Measurements from ENCODE around the gene ALKBH6. TPM values are rescaled to one million over a fixed set of nuclear protein-coding genes. Genes with fewer than 3 reads are reported as not detected.

ALKBH6 gene
- total RNA-seq, 2 donors from 2014 or later: 15.3 to 22.1 TPM

GRCh38 chr19:35977446-35978222 is 36.4 kb downstream of the ALKBH6 start:
- no peak for ATAC-seq
- DNase-seq: no peak
- intact Hi-C loops (cut with DNase I, micrococcal nuclease): no loop called here

- intact Hi-C loops (cut with DNase I, micrococcal nuclease): no loop called here
- DNase-seq: no peak
- no peak for ATAC-seq
Measured at GRCh38 chr19:35975608-35976214, 38.3 kb downstream of the ALKBH6 start.

- ATAC-seq: no peak
- DNase-seq: no peak
- intact Hi-C loops (cut with DNase I, micrococcal nuclease): no loop called here
Measured at GRCh38 chr19:35973487-35973886, 40.5 kb downstream of the ALKBH6 start.

GRCh38 chr19:35966771-35967170 is 47.2 kb downstream of the ALKBH6 start:
- intact Hi-C loops (cut with DNase I, micrococcal nuclease): no loop called here
- DNase-seq: no peak
- no peak for ATAC-seq

GRCh38 chr19:35963514-35963913 is 50.5 kb downstream of the ALKBH6 start:
- DNase-seq: peak in 1 of 2 donors; percentile 41
- intact Hi-C loops (cut with DNase I, micrococcal nuclease): no loop called here
- peak; percentile 52 for ATAC-seq

GRCh38 chr19:35960432-35960972 is 53.5 kb downstream of the ALKBH6 start:
- intact Hi-C loops (cut with DNase I, micrococcal nuclease): no loop called here
- DNase-seq: no peak
- ATAC-seq: no peak

- no peak for DNase-seq
- no peak for ATAC-seq
- intact Hi-C loops (cut with DNase I, micrococcal nuclease): no loop called here
Measured at GRCh38 chr19:35959968-35960320, 54.1 kb downstream of the ALKBH6 start.

Other genes starting within 250 kb of the ALKBH6 start
- gene ARHGAP33, start 238.6 kb downstream of the ALKBH6 start, total RNA-seq: 10 to 100 TPM in 1 of 2 donors, 1 to 10 TPM in 1; 9.7 to 10.1 TPM
- gene PRODH2, start 201.4 kb downstream of the ALKBH6 start, total RNA-seq: not detected
- not detected for gene NPHS1, start 161.7 kb downstream of the ALKBH6 start, total RNA-seq
- under 1 TPM in 1 of 2 donors, not detected in 1; 0.11 TPM for gene KIRREL2, start 157.3 kb downstream of the ALKBH6 start, total RNA-seq
- gene APLP1, start 145.6 kb downstream of the ALKBH6 start, total RNA-seq: 1 to 10 TPM; 1.8 to 4.7 TPM
- gene NFKBID, start 113.7 kb downstream of the ALKBH6 start, total RNA-seq: 10 to 100 TPM; 10.0 to 10.1 TPM
- 1 to 10 TPM; 1.0 to 6.1 TPM for gene HCST, start 111.7 kb downstream of the ALKBH6 start, total RNA-seq
- 10 to 100 TPM in 1 of 2 donors, 1 to 10 TPM in 1; 8.2 to 41.3 TPM for gene TYROBP, start 105.9 kb downstream of the ALKBH6 start, total RNA-seq
- 10 to 100 TPM; 12.5 to 14.7 TPM for gene LRFN3, start 77.8 kb downstream of the ALKBH6 start, total RNA-seq
- 10 to 100 TPM; 19.6 to 20.0 TPM for gene SDHAF1, start 19.0 kb downstream of the ALKBH6 start, total RNA-seq
- 1 to 10 TPM; 6.5 to 9.0 TPM for gene SYNE4, start 5.4 kb downstream of the ALKBH6 start, total RNA-seq
- gene CLIP3, start 18.7 kb upstream of the ALKBH6 start, total RNA-seq: 10 to 100 TPM in 1 of 2 donors, 1 to 10 TPM in 1; 3.1 to 10.6 TPM
- 1 to 10 TPM; 3.6 to 4.5 TPM for gene THAP8, start 40.1 kb upstream of the ALKBH6 start, total RNA-seq
- gene WDR62, start 40.7 kb upstream of the ALKBH6 start, total RNA-seq: 1 to 10 TPM in 1 of 2 donors, under 1 TPM in 1; 0.84 to 4.5 TPM
- not detected for gene OVOL3, start 96.9 kb upstream of the ALKBH6 start, total RNA-seq
- 10 to 100 TPM; 39.4 to 42.7 TPM for gene POLR2I, start 100.7 kb upstream of the ALKBH6 start, total RNA-seq
- 100 to 1,000 TPM in 1 of 2 donors, 10 to 100 TPM in 1; 90.0 to 102 TPM for gene TBCB, start 101.3 kb upstream of the ALKBH6 start, total RNA-seq
- gene CAPNS1, start 125.9 kb upstream of the ALKBH6 start, total RNA-seq: 100 to 1,000 TPM; 757 to 814 TPM
- 10 to 100 TPM in 1 of 2 donors, 1 to 10 TPM in 1; 5.5 to 21.3 TPM for gene COX7A1, start 138.2 kb upstream of the ALKBH6 start, total RNA-seq
- gene ZNF565, start 200.5 kb upstream of the ALKBH6 start, total RNA-seq: 1 to 10 TPM; 2.8 to 3.4 TPM
- gene ZNF146, start 200.9 kb upstream of the ALKBH6 start, total RNA-seq: 10 to 100 TPM; 33.9 to 40.6 TPM